ENCODE measurements around the gene CALM3. TPM values are rescaled to one million over a fixed set of nuclear protein-coding genes. Genes with fewer than 3 reads are reported as not detected.

CALM3 gene
- total and polyA plus RNA-seq, 2 experiments from 2014 or later, result 237 to 246 TPM

GRCh38 chr19:46622118-46622446 lies 21.0 kb downstream of the CALM3 start:
- Histone ChIP-seq H3K27ac (no peak overlapping the region), H3K36me3 (replicated peaks; ENCODE audit: insufficient read depth, low read depth) (no peaks in the 10 kb centered on the region), H3K4me3 (no peak overlapping the region), H3K27me3 (no peaks in the 10 kb centered on the region), H3K4me2 (no peak overlapping the region), H4K20me1 (ENCODE audit: insufficient read depth, poor library complexity, severe bottlenecking) (no peaks in the 10 kb centered on the region), H3K4me1 (ENCODE audit: insufficient read depth) (peaks cover 20% of the 10 kb centered on the region), H3K79me2 (no peaks in the 10 kb centered on the region), H2AFZ (no peak overlapping the region), H3K9me3 (ENCODE audit: low read depth) (no peaks in the 10 kb centered on the region), H3K9me2 (replicated peaks; ENCODE audit: insufficient read depth) (no peaks in the 10 kb centered on the region)
- DNase-seq (ENCODE audit: low spot score), result no peak
- TF ChIP-seq, protein P1, sequence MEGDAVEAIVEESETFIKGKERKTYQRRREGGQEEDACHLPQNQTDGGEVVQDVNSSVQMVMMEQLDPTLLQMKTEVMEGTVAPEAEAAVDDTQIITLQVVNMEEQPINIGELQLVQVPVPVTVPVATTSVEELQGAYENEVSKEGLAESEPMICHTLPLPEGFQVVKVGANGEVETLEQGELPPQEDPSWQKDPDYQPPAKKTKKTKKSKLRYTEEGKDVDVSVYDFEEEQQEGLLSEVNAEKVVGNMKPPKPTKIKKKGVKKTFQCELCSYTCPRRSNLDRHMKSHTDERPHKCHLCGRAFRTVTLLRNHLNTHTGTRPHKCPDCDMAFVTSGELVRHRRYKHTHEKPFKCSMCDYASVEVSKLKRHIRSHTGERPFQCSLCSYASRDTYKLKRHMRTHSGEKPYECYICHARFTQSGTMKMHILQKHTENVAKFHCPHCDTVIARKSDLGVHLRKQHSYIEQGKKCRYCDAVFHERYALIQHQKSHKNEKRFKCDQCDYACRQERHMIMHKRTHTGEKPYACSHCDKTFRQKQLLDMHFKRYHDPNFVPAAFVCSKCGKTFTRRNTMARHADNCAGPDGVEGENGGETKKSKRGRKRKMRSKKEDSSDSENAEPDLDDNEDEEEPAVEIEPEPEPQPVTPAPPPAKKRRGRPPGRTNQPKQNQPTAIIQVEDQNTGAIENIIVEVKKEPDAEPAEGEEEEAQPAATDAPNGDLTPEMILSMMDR (IDR thresholded peaks at IDR 0.05; ENCODE audit: poor library complexity), result no peak
- TF ChIP-seq EZH2phosphoT487 (IDR thresholded peaks at IDR 0.05; ENCODE audit: low read depth, severe bottlenecking, unreplicated experiment) (no peak), EZH2 (IDR thresholded peaks at IDR 0.05; ENCODE audit: borderline replicate concordance) (no peak)
- 86% methylated on average over 7 of the region's 7 CpGs for WGBS (ENCODE audit: low lambda C conversion rate, missing lambda C conversion rate)

GRCh38 chr19:46623915-46624502 lies 22.9 kb downstream of the CALM3 start:
- TF ChIP-seq EZH2phosphoT487 (IDR thresholded peaks at IDR 0.05; ENCODE audit: low read depth, severe bottlenecking, unreplicated experiment) (no peak), EZH2 (IDR thresholded peaks at IDR 0.05; ENCODE audit: borderline replicate concordance) (no peak)
- TF ChIP-seq, protein P1 (IDR thresholded peaks at IDR 0.05; ENCODE audit: poor library complexity), result no peak
- 96% methylated on average over 24 of the region's 35 CpGs for WGBS (ENCODE audit: low lambda C conversion rate, missing lambda C conversion rate)
- peaks cover 20% of the 10 kb centered on the region for H3K4me1 ChIP-seq (ENCODE audit: insufficient read depth)
- no peak for DNase-seq (ENCODE audit: low spot score)
- no peaks in the 10 kb centered on the region for H3K79me2 ChIP-seq
- no peaks in the 10 kb centered on the region for H3K27me3 ChIP-seq
- no peaks in the 10 kb centered on the region for H3K9me3 ChIP-seq (ENCODE audit: low read depth)
- H2AFZ ChIP-seq, result no peak overlapping the region
- H3K36me3 ChIP-seq (replicated peaks; ENCODE audit: insufficient read depth, low read depth), result no peaks in the 10 kb centered on the region
- H3K4me3 ChIP-seq, result no peak overlapping the region
- H3K4me2 ChIP-seq, result peak overlapping the region; percentile 61
- H4K20me1 ChIP-seq (ENCODE audit: insufficient read depth, poor library complexity, severe bottlenecking), result no peaks in the 10 kb centered on the region
- H3K9me2 ChIP-seq (replicated peaks; ENCODE audit: insufficient read depth), result no peaks in the 10 kb centered on the region
- peak overlapping the region; percentile 75 for H3K27ac ChIP-seq

GRCh38 chr19:46624958-46625661 lies 24.0 kb downstream of the CALM3 start, which contains the start of gene PTGIR:
TSS of gene PTGIR (minus strand) at chr19:46625089. CDS start at chr19:46624225, 864 bp downstream.
- TF ChIP-seq EZH2 (IDR thresholded peaks at IDR 0.05; ENCODE audit: borderline replicate concordance) (no peak), EZH2phosphoT487 (IDR thresholded peaks at IDR 0.05; ENCODE audit: low read depth, severe bottlenecking, unreplicated experiment) (no peak)
- TF ChIP-seq, protein P1 (IDR thresholded peaks at IDR 0.05; ENCODE audit: poor library complexity), result no peak
- DNase-seq (ENCODE audit: low spot score), result peak; percentile 62
- Histone ChIP-seq H4K20me1 (ENCODE audit: insufficient read depth, poor library complexity, severe bottlenecking) (no peaks in the 10 kb centered on the region), H3K9me2 (replicated peaks; ENCODE audit: insufficient read depth) (no peaks in the 10 kb centered on the region), H3K4me2 (peak within 1 kb of the TSS; percentile 61), H3K4me1 (ENCODE audit: insufficient read depth) (peaks cover 20% of the 10 kb centered on the region), H3K79me2 (no peaks in the 10 kb centered on the region), H3K36me3 (replicated peaks; ENCODE audit: insufficient read depth, low read depth) (no peaks in the 10 kb centered on the region), H3K27me3 (no peaks in the 10 kb centered on the region), H2AFZ (no peak within 1 kb of the TSS), H3K9me3 (ENCODE audit: low read depth) (no peaks in the 10 kb centered on the region), H3K27ac (peak within 1 kb of the TSS; percentile 75), H3K4me3 (no peak within 1 kb of the TSS)
- 38% methylated on average over 6 of the region's 13 CpGs for WGBS (ENCODE audit: low lambda C conversion rate, missing lambda C conversion rate)
